Measurements from ENCODE around the gene FARP1. TPM values are rescaled to one million over a fixed set of nuclear protein-coding genes. Genes with fewer than 3 reads are reported as not detected.

The FARP1 gene
- total and polyA plus RNA-seq, 2 of the 13 experiments (the other 11 are each of a cell fraction or from before 2014, with no cell fraction given), result 70.6 to 126 TPM

GRCh38 chr13:98492335-98493041, 349.6 kb downstream of the FARP1 start:
- in situ Hi-C loops (cut with HindIII; ENCODE audit: extremely low pct_ligation_motif_present, low pct_unique_long_range_greater_than_20kb), result no loop called here
- Histone ChIP-seq H3K4me1 (ENCODE audit: insufficient read depth, low read length) (peaks cover 95% of the 10 kb centered on the region), H4K20me1 (ENCODE audit: insufficient read depth, low read length) (peaks cover 3% of the 10 kb centered on the region; the same call in 1 of the 2 replicates), H3K79me2 (ENCODE audit: insufficient read depth, low read length) (peaks cover 92% of the 10 kb centered on the region), H3K27ac (ENCODE audit: extremely low read length, insufficient read depth, low read length) (peak overlapping the region; percentile 90), H3K4me2 (ENCODE audit: low read depth, low read length) (no peak overlapping the region), H3K4me3 (replicated peaks in 1 of 3; ENCODE audit: insufficient read depth in 1 of 3, low read depth in 2 of 3, low read length in 3 of 3) (no peak overlapping the region), H2AFZ (ENCODE audit: low read length) (no peak overlapping the region), H3K27me3 (ENCODE audit: control insufficient read depth in 1 of 2, insufficient read depth in 2 of 2, low read length in 2 of 2) (no peaks in the 10 kb centered on the region), H3K9ac (ENCODE audit: insufficient read depth, low read depth, low read length) (no peak overlapping the region), H3K9me3 (ENCODE audit: low read length) (no peaks in the 10 kb centered on the region), H3K36me3 (replicated peaks in 1 of 2; ENCODE audit: control insufficient read depth in 1 of 2, insufficient read depth in 2 of 2, low read length in 2 of 2) (peaks cover 0 to 2% of the 10 kb centered on the region in 2 experiments; a peak in 2 of 5 replicates)
- CTCF ChIA-PET (ENCODE audit: low intra/inter-chr PET ratio, low total read pairs), result no interaction called here
- ATAC-seq (no peak), DNase-seq (ENCODE audit: low spot score) (no peak), FAIRE-seq (no peak)
- TF ChIP-seq ARID3A (IDR thresholded peaks at IDR 0.05; ENCODE audit: low read depth, low read length), result no peak
- no peak for TF ChIP-seq ARNT2 (CRISPR knock-in tag; IDR thresholded peaks at IDR 0.05; ENCODE audit: low read depth)
- peak; percentile 42; the same call in 1 of the 2 replicates for TF ChIP-seq ZNF629 (CRISPR knock-in tag; conservative IDR thresholded peaks at IDR 0.05)
- peak in 1 of 2 experiments; percentile 47; a peak in 1 of 4 replicates for TF ChIP-seq ATF4 (CRISPR knock-in tag; IDR thresholded peaks at IDR 0.05)
- TF ChIP-seq SP2 (CRISPR knock-in tag; IDR thresholded peaks at IDR 0.05), result no peak
- no TSS peak for BruUV-seq (replicated peaks)
- intact Hi-C loops (cut with micrococcal nuclease; ENCODE audit: unreplicated experiment), result no loop called here
- POLR2A ChIA-PET, result no interaction called here
- WGBS (ENCODE audit: low lambda C conversion rate), result 95% methylated on average over 6 of the region's 6 CpGs

Measured in HepG2 (cell line).